AG09309 (cell line): ENCODE measurements around the gene IFI27L2.

ENCODE experiments used
- DNase-seq: peaks from one replicate; pipeline ENCODE4 v3.0.0-alpha.2; 2010; ENCODE audit warnings: low read depth
- H3K4me3 ChIP-seq: 2 replicates; pipeline ENCODE4 v1.5.1; 2011; ENCODE audit warnings: mild to moderate bottlenecking, low read depth, low read length, moderate library complexity; ENCODE audit not compliant: control insufficient read depth
- TF ChIP-seq, protein P1 (sequence below): IDR thresholded peaks from 2 replicates; pipeline ENCODE4 v1.5.1; 2011; ENCODE audit warnings: mild to moderate bottlenecking, low read depth, low read length, inconsistent platforms; ENCODE audit not compliant: insufficient read depth, control insufficient read depth; ENCODE audit errors: missing control alignments

The IFI27L2 gene

GRCh38 chr14:94164685-94165431 is 35.5 kb upstream of the IFI27L2 start:
- no peak overlapping the region for H3K4me3 ChIP-seq
- TF ChIP-seq, protein P1, sequence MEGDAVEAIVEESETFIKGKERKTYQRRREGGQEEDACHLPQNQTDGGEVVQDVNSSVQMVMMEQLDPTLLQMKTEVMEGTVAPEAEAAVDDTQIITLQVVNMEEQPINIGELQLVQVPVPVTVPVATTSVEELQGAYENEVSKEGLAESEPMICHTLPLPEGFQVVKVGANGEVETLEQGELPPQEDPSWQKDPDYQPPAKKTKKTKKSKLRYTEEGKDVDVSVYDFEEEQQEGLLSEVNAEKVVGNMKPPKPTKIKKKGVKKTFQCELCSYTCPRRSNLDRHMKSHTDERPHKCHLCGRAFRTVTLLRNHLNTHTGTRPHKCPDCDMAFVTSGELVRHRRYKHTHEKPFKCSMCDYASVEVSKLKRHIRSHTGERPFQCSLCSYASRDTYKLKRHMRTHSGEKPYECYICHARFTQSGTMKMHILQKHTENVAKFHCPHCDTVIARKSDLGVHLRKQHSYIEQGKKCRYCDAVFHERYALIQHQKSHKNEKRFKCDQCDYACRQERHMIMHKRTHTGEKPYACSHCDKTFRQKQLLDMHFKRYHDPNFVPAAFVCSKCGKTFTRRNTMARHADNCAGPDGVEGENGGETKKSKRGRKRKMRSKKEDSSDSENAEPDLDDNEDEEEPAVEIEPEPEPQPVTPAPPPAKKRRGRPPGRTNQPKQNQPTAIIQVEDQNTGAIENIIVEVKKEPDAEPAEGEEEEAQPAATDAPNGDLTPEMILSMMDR: no peak
- no peak for DNase-seq

DNA sequence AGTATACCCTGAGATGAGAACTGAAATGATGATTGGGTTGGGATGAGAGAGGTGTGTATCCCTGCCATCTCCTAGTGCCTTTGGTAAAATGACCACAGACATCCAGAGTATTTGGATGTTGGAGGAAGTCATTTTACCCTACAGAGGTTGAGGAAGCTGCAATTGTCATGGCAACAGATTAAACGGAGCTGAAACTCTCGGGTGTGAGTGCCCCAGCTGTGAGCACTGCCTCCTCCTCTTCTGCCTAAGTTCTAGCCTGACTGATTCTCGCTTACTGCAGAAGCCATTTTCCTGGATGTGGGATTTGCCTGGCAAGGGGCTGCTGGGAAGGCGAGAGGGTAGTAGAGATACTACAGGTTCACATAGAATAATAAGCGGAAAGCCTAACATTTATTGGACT is 34.4 kb upstream of the IFI27L2 start:
- no peak for DNase-seq
- TF ChIP-seq, protein P1: no peak

DNA sequence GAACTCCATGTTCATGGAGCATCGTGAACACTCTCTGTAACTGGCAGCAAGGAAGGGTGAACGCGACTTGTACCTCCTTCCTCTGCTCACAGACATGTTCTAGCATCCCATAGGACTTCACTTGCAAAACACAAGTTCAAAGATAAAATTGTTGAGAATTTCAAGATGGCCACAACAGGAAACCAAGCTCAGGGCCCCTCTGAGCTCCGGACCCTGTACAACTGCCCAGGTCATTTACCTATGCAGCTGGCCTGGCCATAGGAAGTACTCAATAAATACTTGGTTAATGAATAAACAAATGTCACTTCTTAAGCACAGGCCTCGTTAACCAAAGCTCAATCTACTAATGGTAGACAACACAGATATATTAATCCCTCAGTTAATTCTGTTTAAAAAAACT is 33.1 kb upstream of the IFI27L2 start:
- TF ChIP-seq, protein P1: no peak
- no peak overlapping the region for H3K4me3 ChIP-seq
- DNase-seq: no peak

More for the DNA sequence above, 34.4 kb upstream of the IFI27L2 start:
- H3K4me3 ChIP-seq: no peak overlapping the region

DNA sequence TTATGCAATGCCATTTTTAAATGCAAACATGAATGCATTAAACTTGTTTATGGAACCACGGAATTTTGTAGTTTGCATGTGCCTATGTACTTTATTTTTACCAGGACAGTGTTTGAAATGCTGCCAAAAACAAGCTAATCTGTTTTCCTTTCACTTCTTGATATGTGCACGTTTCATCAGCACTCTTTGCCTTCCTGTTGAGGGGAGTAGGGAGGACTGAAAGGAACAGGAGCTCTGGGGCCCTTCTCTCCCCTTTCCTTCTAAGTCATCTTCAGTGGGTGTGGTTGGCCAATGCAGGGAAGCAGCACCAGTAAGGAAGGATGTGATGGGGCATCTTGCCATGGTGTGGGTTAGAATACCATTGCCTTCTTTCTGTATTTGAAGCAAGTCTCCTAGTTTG is 32.6 kb upstream of the IFI27L2 start:
- no peak overlapping the region for H3K4me3 ChIP-seq
- TF ChIP-seq, protein P1: no peak
- no peak for DNase-seq

DNA sequence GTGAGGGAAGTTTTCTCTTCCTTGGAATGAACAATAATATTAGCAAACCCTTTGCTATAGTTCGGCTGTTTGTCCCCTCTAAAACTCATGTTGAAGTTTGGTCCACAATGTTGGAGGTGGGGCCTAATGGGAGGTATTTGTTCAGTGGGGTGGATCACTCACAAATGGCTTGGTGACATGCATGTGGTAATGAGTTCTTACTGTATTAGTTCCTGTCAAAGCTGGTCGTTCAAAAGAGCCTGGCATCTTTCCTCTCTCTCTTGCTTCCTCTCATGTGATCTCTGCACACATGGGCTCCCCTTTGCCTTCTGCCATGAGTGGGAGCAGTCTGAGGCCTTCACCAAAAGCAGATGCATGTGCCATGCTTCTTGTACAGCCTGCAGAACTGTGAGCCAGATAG is 31.7 kb upstream of the IFI27L2 start:
- H3K4me3 ChIP-seq: no peak overlapping the region
- TF ChIP-seq, protein P1: no peak
- DNase-seq: no peak

- TF ChIP-seq, protein P1: no peak
- no peak overlapping the region for H3K4me3 ChIP-seq
- DNase-seq: no peak
Observed at GRCh38 chr14:94158239-94158883, 29.0 kb upstream of the IFI27L2 start.
